Astrocyte of the cerebellum (primary cell): ENCODE measurements around the gene CDH4.

Source experiments
- DNase-seq: peaks from one replicate; pipeline ENCODE4 v3.0.0-alpha.2; 2011; ENCODE audit warnings: low read depth
- H3K4me3 ChIP-seq: 2 replicates; pipeline ENCODE4 v1.5.1; 2011; ENCODE audit warnings: mild to moderate bottlenecking, low read depth, low read length, moderate library complexity
- in situ Hi-C: cut with HindIII; loops from 2 replicates; pipeline ENCODE4 v1.10.0; 2017; ENCODE audit warnings: low sequenced_read_pairs
- TF ChIP-seq, protein P1 (sequence below): IDR thresholded peaks from 2 replicates; pipeline ENCODE4 v1.5.1; 2012; ENCODE audit warnings: low read length, low read depth, moderate library complexity, mild to moderate bottlenecking; ENCODE audit errors: missing control alignments

The CDH4 gene

DNA sequence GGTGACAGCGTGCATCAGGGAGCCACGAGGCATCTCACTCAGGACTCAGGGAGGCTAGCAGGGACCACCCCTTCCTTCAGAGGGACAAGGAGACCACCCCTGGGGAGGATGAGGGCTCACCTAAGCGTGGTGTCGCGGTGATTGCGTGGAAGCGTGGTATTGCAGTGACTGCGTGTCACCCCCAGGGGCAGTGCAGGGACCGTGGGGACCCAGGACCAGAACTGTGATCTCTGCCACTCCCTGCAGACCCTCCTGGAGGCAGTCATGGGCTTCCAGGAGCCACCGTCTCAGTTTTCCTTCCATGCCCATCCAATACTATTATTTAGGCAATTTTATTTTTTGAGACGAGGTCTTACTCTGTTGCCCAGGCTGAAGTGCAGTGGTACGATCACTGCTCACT lies 666.5 kb downstream of the CDH4 start:
- in situ Hi-C loops: no loop called here
- TF ChIP-seq, protein P1, sequence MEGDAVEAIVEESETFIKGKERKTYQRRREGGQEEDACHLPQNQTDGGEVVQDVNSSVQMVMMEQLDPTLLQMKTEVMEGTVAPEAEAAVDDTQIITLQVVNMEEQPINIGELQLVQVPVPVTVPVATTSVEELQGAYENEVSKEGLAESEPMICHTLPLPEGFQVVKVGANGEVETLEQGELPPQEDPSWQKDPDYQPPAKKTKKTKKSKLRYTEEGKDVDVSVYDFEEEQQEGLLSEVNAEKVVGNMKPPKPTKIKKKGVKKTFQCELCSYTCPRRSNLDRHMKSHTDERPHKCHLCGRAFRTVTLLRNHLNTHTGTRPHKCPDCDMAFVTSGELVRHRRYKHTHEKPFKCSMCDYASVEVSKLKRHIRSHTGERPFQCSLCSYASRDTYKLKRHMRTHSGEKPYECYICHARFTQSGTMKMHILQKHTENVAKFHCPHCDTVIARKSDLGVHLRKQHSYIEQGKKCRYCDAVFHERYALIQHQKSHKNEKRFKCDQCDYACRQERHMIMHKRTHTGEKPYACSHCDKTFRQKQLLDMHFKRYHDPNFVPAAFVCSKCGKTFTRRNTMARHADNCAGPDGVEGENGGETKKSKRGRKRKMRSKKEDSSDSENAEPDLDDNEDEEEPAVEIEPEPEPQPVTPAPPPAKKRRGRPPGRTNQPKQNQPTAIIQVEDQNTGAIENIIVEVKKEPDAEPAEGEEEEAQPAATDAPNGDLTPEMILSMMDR: no peak
- DNase-seq: no peak
- H3K4me3 ChIP-seq: no peak overlapping the region

GRCh38 chr20:61919239-61919638 lies 667.2 kb downstream of the CDH4 start:
- no peak overlapping the region for H3K4me3 ChIP-seq
- TF ChIP-seq, protein P1: no peak
- DNase-seq: no peak
- in situ Hi-C loops: no loop called here

DNA sequence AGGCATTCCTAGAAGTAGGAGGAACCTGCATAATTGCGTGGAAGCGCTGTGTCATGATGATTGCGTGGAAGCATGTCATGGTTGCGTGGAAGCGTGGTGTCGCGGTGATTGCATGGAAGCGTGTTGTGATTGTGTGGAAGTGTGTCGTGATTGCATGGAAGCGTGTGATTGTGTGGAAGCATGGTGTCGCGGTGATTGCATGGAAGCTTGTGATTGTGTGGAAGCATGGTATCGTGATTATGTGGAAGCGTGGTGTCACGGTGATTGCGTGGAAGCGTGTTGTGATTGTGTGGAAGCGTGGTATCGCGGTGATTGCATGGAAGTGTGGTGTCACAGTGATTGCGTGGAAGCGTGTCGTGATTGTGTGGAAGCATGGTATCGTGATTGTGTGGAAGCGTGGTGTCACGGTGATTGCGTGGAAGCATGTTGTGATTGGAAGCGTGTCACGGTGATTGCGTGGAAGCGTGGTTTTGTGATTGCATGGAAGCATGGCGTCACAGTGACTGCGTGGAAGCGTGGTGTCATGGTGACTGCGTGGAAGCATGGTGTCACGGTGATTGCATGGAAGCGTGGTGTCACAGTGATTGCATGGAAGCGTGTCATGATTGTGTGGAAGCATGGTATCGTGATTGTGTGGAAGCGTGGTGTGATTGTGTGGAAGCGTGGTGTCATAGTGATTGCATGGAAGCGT lies 667.8 kb downstream of the CDH4 start:
- in situ Hi-C loops: no loop called here
- DNase-seq: no peak
- no peak overlapping the region for H3K4me3 ChIP-seq
- TF ChIP-seq, protein P1: no peak

GRCh38 chr20:61922411-61922810 lies 670.4 kb downstream of the CDH4 start:
- DNase-seq: no peak
- H3K4me3 ChIP-seq: no peak overlapping the region
- TF ChIP-seq, protein P1: no peak
- in situ Hi-C loops: no loop called here

DNA sequence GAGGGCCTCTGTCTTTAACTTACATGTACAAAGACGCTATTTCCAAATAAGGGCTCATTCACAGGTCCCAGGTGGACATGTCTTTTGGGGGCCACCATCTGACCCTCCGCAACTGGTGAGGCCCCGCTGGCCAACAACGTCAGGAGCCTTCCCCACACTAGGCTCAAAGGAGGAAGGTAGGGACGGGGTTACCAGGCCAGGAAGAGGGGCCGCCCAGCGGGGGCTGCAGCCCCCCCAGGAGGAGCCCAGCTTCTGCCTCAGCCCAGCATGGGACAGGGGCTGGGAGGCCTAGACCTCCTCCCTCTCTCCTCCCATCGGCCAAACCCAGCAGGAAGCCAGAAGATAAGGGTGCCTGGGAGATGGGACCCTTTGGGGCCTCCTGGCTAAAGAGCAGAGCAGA lies 670.9 kb downstream of the CDH4 start:
- in situ Hi-C loops: no loop called here
- no peak for DNase-seq
- TF ChIP-seq, protein P1: no peak
- no peak overlapping the region for H3K4me3 ChIP-seq

GRCh38 chr20:61923371-61924166 lies 671.5 kb downstream of the CDH4 start:
- in situ Hi-C loops: no loop called here
- no peak for DNase-seq
- TF ChIP-seq, protein P1: no peak
- no peak overlapping the region for H3K4me3 ChIP-seq
